Measurements from ENCODE around the gene COBL.

Gene COBL

DNA sequence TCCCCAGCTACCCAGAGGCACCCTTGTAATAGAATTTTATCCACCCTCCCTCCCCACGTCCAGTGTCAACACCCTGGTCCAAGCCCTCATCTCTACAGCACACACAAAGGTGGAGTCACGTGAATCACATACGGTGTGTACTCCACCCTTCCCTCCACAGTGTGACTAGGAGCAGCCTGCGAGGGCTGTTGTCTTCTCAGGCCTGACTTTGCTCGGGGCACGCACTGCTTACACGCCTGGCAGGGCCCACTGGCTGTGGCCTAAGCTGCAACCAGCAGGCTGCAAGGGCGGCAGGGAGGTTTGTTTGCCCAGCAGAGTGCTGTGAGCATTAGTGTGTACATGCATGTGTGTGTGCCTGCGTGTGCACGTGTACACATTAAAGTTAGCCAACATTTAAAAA is 93.7 kb downstream of the COBL start:
- no peak overlapping the region for H3K4me3 ChIP-seq (ENCODE audit: control insufficient read depth, low read depth, low read length)
- TF ChIP-seq, protein P1, sequence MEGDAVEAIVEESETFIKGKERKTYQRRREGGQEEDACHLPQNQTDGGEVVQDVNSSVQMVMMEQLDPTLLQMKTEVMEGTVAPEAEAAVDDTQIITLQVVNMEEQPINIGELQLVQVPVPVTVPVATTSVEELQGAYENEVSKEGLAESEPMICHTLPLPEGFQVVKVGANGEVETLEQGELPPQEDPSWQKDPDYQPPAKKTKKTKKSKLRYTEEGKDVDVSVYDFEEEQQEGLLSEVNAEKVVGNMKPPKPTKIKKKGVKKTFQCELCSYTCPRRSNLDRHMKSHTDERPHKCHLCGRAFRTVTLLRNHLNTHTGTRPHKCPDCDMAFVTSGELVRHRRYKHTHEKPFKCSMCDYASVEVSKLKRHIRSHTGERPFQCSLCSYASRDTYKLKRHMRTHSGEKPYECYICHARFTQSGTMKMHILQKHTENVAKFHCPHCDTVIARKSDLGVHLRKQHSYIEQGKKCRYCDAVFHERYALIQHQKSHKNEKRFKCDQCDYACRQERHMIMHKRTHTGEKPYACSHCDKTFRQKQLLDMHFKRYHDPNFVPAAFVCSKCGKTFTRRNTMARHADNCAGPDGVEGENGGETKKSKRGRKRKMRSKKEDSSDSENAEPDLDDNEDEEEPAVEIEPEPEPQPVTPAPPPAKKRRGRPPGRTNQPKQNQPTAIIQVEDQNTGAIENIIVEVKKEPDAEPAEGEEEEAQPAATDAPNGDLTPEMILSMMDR (IDR thresholded peaks at IDR 0.05; ENCODE audit: control insufficient read depth, insufficient read depth, low read depth, low read length, missing control alignments) = no peak
- no peak for DNase-seq (ENCODE audit: low read depth)

DNA sequence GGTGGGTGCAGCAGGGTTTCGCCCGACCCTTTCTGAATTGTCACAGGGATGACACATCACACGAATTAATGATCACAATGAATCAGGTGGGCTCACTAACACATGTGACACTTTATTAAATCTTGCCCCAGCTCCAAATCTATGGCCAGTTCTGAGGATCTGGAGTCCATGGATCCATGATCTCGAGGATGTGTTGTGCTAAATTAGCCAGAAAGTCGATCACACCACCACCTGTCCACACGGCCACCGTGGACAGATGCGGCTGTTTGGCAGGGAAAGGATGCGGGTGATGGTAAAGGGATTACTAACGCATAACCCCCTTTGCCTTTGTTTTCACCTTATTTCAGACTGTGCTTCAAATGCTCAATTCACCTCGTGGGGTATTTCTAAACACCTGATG is 96.4 kb downstream of the COBL start:
- TF ChIP-seq, protein P1 (IDR thresholded peaks at IDR 0.05; ENCODE audit: control insufficient read depth, insufficient read depth, low read depth, low read length, missing control alignments) = no peak
- H3K4me3 ChIP-seq (ENCODE audit: control insufficient read depth, low read depth, low read length) = no peak overlapping the region
- DNase-seq (ENCODE audit: low read depth) = no peak

DNA sequence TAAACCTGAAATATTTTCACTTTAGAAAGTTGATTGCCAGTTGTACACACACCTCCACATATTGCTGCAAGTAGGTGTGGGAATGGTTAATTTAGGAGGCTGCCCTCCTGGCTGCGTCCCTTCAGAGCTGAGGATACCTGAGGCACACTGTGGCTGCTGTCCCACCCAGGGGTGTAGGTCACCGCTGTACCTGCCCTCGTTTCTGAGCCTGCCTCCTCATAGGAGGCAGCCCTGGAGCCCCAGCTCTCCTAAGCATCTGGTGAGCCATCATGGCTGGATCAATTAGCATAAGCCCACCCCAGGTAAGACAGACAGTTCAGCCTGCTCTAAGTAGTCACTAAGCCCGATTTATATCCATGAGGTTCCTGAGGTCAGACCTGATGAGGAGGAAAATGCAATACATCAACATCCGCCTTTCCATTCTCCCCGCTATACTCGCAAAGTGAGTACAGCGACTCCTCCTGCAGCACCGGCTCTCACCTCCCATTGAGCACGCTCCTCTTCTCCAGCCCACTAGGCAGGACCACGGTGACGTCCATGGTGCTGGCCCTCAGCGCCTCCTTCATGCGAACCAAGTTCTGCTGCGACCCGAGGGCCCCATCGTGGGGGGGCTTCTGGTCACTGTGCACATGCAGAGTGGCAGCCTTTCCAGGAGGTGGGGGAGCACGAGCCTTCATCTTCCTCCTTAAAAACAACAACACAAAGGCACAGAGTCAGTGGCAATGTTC is 97.2 kb downstream of the COBL start:
- DNase-seq (ENCODE audit: low read depth) = no peak
- H3K4me3 ChIP-seq (ENCODE audit: control insufficient read depth, low read depth, low read length) = no peak overlapping the region
- TF ChIP-seq, protein P1 (IDR thresholded peaks at IDR 0.05; ENCODE audit: control insufficient read depth, insufficient read depth, low read depth, low read length, missing control alignments) = no peak

DNA sequence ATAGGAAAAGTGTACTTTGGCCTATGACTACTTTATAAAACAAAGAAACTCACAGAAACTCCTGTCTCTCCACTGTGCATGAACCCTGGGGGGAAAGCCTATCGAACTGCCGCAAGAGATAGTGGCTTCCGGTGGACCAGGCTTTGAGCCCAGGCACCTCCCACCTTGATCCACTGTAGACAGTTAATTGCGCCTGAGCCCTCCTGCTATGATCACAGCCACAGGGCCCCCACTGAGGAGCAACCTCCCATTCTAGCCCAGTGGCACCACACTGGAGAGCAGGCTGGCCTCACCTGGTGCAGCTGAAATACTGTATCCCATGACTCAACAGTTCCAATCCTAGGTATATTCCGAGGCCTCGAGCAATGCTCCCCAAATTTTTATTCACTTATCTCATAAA is 98.8 kb downstream of the COBL start:
- TF ChIP-seq, protein P1 (IDR thresholded peaks at IDR 0.05; ENCODE audit: control insufficient read depth, insufficient read depth, low read depth, low read length, missing control alignments) = no peak
- no peak overlapping the region for H3K4me3 ChIP-seq (ENCODE audit: control insufficient read depth, low read depth, low read length)
- DNase-seq (ENCODE audit: low read depth) = no peak

DNA sequence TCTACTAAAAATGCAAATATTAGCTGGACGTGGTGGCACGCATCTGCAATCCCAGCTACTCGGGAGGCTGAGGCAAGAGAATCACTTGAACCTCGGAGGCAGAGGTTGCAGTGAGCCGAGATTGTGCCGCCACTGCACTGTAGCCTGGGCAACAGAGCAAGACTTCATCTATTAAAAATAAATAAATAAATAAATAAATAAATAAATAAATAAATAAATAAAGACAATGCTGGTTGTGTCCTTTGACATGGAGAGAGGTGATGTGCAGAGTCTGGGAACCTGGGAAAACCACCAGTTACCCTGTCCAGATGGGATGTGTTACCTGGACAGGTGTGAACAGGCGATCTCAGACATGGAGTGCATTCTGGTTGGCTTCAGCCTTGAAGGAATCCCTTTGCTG is 102.5 kb downstream of the COBL start:
- TF ChIP-seq, protein P1 (IDR thresholded peaks at IDR 0.05; ENCODE audit: control insufficient read depth, insufficient read depth, low read depth, low read length, missing control alignments) = no peak
- H3K4me3 ChIP-seq (ENCODE audit: control insufficient read depth, low read depth, low read length) = no peak overlapping the region
- DNase-seq (ENCODE audit: low read depth) = no peak

DNA sequence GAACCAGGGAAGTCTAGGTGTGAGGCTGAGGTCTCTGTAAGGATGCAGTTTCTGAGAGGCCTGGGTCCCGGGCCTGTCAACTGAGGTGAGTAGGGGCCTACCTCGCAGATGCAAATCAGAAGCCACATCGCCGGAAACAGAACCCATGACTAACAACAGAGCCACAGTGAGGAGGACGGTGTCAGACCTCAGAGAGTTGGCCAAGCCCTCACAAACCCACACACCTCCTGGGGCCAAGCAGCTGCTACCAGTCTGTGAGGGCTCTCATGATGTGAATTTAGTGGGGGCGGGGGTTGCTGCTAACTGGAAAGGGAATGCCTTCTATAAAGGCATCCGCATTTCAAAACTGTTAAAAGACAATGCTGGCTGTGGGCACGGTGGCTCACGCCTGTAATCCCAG is 103.0 kb downstream of the COBL start:
- H3K4me3 ChIP-seq (ENCODE audit: control insufficient read depth, low read depth, low read length) = no peak overlapping the region
- DNase-seq (ENCODE audit: low read depth) = no peak
- TF ChIP-seq, protein P1 (IDR thresholded peaks at IDR 0.05; ENCODE audit: control insufficient read depth, insufficient read depth, low read depth, low read length, missing control alignments) = no peak
